ENCODE results near the gene KRT8. TPM values are rescaled to one million over a fixed set of nuclear protein-coding genes. Genes with fewer than 3 reads are reported as not detected.

Gene KRT8
- total and polyA plus RNA-seq, 7 donors = 0.54 to 1.3 (median 0.76) TPM

DNA sequence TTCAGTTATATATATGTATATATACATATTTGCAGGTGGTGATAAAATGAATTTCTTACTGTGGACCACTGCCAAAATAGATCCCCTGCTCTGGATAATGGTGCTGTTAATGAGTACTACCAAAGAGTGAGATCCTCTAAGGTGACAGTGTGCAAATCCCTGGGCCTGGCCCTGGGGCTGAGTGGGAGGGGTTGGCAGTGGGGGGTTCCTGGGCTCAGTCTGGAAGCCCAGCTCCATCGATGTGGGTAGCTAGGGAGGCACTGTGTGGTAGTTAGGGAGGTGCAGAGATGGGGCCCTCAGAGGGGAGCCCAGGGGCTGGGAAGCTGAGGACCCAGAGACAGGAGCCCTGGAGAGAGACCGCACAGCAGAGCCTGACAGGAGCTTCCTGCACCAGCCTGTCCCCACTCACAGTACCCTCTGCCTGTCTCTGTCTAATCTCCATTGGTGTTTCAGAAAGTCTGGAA is 9.1 kb downstream of the KRT8 start:
- 55 to 57% (median 56%) methylated on average over 2 of the region's 2 CpGs for WGBS, 3 donors
- Histone ChIP-seq H3K36me3 (ENCODE audit: insufficient read depth in 1 of 2, low read depth in 1 of 2) (no peaks in the 10 kb centered on the region), H3K4me3 (no peak overlapping the region), H3K4me1 (no peaks in the 10 kb centered on the region), H3K27me3 (ENCODE audit: insufficient read depth in 3 of 3, low read length in 2 of 3) (peaks cover 0 to 10% (median 8%) of the 10 kb centered on the region in 3 donors), H3K27ac (no peak overlapping the region), H3K9me3 (no peaks in the 10 kb centered on the region)
- ATAC-seq (no peak), DNase-seq (no peak)
- TF ChIP-seq, protein P1, sequence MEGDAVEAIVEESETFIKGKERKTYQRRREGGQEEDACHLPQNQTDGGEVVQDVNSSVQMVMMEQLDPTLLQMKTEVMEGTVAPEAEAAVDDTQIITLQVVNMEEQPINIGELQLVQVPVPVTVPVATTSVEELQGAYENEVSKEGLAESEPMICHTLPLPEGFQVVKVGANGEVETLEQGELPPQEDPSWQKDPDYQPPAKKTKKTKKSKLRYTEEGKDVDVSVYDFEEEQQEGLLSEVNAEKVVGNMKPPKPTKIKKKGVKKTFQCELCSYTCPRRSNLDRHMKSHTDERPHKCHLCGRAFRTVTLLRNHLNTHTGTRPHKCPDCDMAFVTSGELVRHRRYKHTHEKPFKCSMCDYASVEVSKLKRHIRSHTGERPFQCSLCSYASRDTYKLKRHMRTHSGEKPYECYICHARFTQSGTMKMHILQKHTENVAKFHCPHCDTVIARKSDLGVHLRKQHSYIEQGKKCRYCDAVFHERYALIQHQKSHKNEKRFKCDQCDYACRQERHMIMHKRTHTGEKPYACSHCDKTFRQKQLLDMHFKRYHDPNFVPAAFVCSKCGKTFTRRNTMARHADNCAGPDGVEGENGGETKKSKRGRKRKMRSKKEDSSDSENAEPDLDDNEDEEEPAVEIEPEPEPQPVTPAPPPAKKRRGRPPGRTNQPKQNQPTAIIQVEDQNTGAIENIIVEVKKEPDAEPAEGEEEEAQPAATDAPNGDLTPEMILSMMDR (IDR thresholded peaks at IDR 0.05) = no peak
- intact Hi-C loops (cut with DNase I) = no loop called here

DNA sequence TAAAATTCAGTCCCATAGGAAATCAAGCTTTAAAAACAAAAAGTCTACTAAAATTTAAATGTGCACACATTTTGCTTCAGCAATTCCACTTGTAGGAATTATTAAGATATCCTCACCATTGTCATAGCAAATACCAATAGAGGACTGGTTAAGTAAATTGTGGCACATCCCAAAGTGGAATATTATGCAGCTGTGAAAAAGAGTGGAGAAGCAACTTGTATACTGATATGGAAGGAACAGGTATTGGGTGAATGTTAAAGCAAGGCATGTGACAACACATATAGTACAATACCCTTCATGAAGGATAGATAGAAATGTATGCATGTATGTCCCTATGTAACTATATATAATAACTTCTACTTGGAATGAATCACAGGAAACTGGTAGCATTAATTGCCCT is 11.9 kb downstream of the KRT8 start:
- H3K36me3 ChIP-seq (ENCODE audit: insufficient read depth in 1 of 2, low read depth in 1 of 2) = no peaks in the 10 kb centered on the region
- H3K27ac ChIP-seq = no peak overlapping the region
- intact Hi-C loops (cut with DNase I) = no loop called here
- no peaks in the 10 kb centered on the region for H3K9me3 ChIP-seq
- no peak overlapping the region for H3K4me3 ChIP-seq
- no peak for ATAC-seq
- DNase-seq = no peak
- H3K4me1 ChIP-seq = no peaks in the 10 kb centered on the region
- TF ChIP-seq, protein P1 (IDR thresholded peaks at IDR 0.05) = no peak
- peaks cover 0 to 5% (median 4%) of the 10 kb centered on the region in 3 donors for H3K27me3 ChIP-seq (ENCODE audit: insufficient read depth in 3 of 3, low read length in 2 of 3)

DNA sequence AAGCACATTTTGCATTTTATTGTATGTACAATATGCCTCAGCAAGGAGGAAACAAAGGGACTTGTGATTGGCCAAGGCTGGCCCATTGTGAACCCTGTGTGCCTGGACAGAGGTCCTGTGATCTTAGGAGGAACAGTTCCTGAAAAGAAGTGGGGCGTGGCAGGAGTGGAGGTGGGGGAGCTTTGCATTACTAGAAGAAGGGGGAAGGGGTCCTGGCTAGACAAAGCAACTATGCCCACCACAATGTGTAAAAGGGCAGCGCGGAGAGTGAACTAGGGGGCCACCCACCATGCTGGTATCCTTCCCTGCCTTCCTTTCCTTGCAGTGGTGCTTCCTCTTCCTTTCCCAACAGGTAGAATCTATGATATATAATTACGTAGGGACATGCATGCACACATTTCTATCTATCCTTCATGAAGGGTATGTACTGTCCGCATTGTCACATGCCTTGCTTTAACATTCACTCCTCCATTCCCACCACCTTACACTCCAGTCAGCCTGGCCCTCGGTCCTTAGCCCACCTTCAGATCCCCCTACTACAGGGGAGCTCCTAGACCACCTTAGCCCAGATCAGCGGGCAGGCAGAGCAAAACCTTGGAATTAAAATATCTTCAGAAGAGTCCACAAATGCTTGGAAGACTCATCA is 12.5 kb downstream of the KRT8 start:
- WGBS, 3 donors = 82 to 87% (median 86%) methylated on average over 7 of the region's 7 CpGs
- H3K27ac ChIP-seq = no peak overlapping the region
- ATAC-seq = no peak
- no peaks in the 10 kb centered on the region for H3K36me3 ChIP-seq (ENCODE audit: insufficient read depth in 1 of 2, low read depth in 1 of 2)
- no peak overlapping the region for H3K4me3 ChIP-seq
- H3K27me3 ChIP-seq (ENCODE audit: insufficient read depth in 3 of 3, low read length in 2 of 3) = peaks cover 0 to 5% (median 4%) of the 10 kb centered on the region in 3 donors
- H3K4me1 ChIP-seq = no peaks in the 10 kb centered on the region
- H3K9me3 ChIP-seq = no peaks in the 10 kb centered on the region
- TF ChIP-seq, protein P1 (IDR thresholded peaks at IDR 0.05) = no peak
- intact Hi-C loops (cut with DNase I) = no loop called here
- no peak for DNase-seq

DNA sequence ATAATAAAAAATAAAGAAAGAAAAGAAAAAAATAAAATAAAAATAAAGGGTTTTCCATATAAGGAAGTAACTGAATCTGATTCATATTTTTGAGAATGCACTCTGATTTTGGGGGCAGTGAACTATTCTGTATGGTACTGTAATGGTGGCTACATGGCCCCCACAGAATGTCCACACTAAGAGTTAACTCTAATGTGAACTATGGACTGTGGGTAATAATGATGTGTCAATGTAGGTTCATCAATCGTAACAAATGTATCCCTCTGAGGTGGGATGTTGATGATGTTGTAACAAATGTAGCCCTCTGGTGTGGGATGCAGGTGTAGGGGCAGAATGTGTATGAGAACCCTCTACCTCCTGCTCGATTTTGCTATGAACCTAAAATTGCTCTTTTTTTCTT is 13.8 kb downstream of the KRT8 start:
- H3K27me3 ChIP-seq (ENCODE audit: insufficient read depth in 3 of 3, low read length in 2 of 3) = peaks cover 0 to 5% (median 4%) of the 10 kb centered on the region in 3 donors
- WGBS, 3 donors = 51 to 58% (median 55%) methylated on average over 2 of the region's 2 CpGs
- H3K36me3 ChIP-seq (ENCODE audit: insufficient read depth in 1 of 2, low read depth in 1 of 2) = no peaks in the 10 kb centered on the region
- no peak overlapping the region for H3K27ac ChIP-seq
- DNase-seq (no peak), ATAC-seq (no peak)
- H3K4me3 ChIP-seq = no peak overlapping the region
- intact Hi-C loops (cut with DNase I) = no loop called here
- no peaks in the 10 kb centered on the region for H3K9me3 ChIP-seq
- H3K4me1 ChIP-seq = no peaks in the 10 kb centered on the region
- TF ChIP-seq, protein P1 (IDR thresholded peaks at IDR 0.05) = no peak

DNA sequence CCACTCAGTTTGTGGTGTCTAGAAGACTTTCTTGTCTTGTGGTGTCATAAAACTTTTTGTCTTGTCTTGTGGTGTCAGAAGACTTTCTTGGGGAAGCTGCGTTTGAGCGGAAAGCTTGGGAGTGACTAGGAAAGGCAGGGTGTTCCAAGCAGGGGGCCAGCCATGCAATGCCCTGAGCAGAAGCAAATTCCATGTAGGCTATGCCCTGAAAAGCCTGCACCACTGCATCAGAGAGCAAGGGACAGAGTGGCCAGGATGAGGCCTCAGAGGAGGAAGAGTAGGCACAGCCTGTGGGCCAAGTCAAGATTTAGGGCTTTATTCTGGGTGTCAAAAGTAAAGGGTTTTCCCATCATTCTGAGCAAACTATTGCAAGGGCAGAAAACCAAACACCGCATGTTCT is 14.5 kb downstream of the KRT8 start:
- DNase-seq = no peak
- H3K4me1 ChIP-seq = no peaks in the 10 kb centered on the region
- no peaks in the 10 kb centered on the region for H3K36me3 ChIP-seq (ENCODE audit: insufficient read depth in 1 of 2, low read depth in 1 of 2)
- H3K4me3 ChIP-seq = no peak overlapping the region
- H3K27me3 ChIP-seq (ENCODE audit: insufficient read depth in 3 of 3, low read length in 2 of 3) = peaks cover 0 to 5% (median 4%) of the 10 kb centered on the region in 3 donors
- H3K27ac ChIP-seq = no peak overlapping the region
- TF ChIP-seq, protein P1 (IDR thresholded peaks at IDR 0.05) = no peak
- ATAC-seq = no peak
- no peaks in the 10 kb centered on the region for H3K9me3 ChIP-seq
- 78 to 87% (median 84%) methylated on average over 3 of the region's 3 CpGs for WGBS, 3 donors
- intact Hi-C loops (cut with DNase I) = no loop called here
